IMR-90 (cell line): Measurements from ENCODE around the gene CADM2. TPM values are rescaled to one million over a fixed set of nuclear protein-coding genes. Genes with fewer than 3 reads are reported as not detected.

Experiments
- ATAC-seq: fragments of 200-7000 bp; cut with Tn5 transposase; 2 replicates; pipeline ENCODE4 v1.9.1; 2020; ENCODE audit warnings: low read depth, mild to moderate bottlenecking, moderate library complexity
- BruUV-seq: library from RNA; stranded (reverse); fragments of 400-500 nt; replicated peaks from 2 replicates; lab custom pipeline; 2021; lab: Mats Ljungman, UMichigan
- CTCF ChIA-PET: fragments of 300-600 bp; formaldehyde crosslinking; extraction: SDS; loops from one replicate; lab custom pipeline; 2021; ENCODE audit warnings: antibody characterized with exemption; lab: Yijun Ruan, JAX
- POLR2A ChIA-PET: fragments of 300-600 bp; sonication (Branson Sonifier 250); formaldehyde crosslinking; loops from one replicate; lab custom pipeline; 2022; ENCODE audit warnings: antibody characterized with exemption; ENCODE audit not compliant: unreplicated experiment; lab: Charles Lee
- DNase-seq: peaks from one replicate; pipeline ENCODE4 v3.0.0; 2013
- H2AFZ ChIP-seq: replicated peaks from 2 replicates; pipeline ENCODE3; 2013; ENCODE audit warnings: low read length, mild to moderate bottlenecking; ENCODE audit not compliant: poor library complexity
- H2AK5ac ChIP-seq: 2 replicates; pipeline ENCODE4 v1.6.1; 2013; ENCODE audit warnings: low read depth, low read length, inconsistent platforms
- H2AK9ac ChIP-seq: replicated peaks from 2 replicates; pipeline ENCODE3; 2013; ENCODE audit warnings: mild to moderate bottlenecking, low read depth, low read length, moderate library complexity; ENCODE audit not compliant: poor library complexity
- H2BK120ac ChIP-seq: 2 replicates; pipeline ENCODE4 v1.6.1; 2013; ENCODE audit warnings: low read depth, low read length, inconsistent platforms
- H2BK15ac ChIP-seq: 3 replicates; pipeline ENCODE4 v1.6.1; 2013; ENCODE audit warnings: low read depth, low read length, inconsistent platforms
- H2BK20ac ChIP-seq: 2 replicates; pipeline ENCODE4 v1.6.1; 2013; ENCODE audit warnings: low read depth, mild to moderate bottlenecking, inconsistent platforms, low read length, moderate library complexity
- H2BK5ac ChIP-seq: 2 replicates; pipeline ENCODE4 v1.6.1; 2013; ENCODE audit warnings: mild to moderate bottlenecking, low read depth, low read length, inconsistent platforms; ENCODE audit not compliant: poor library complexity, severe bottlenecking
- H3K14ac ChIP-seq: replicated peaks from 2 replicates; pipeline ENCODE4 v1.6.1; 2013; ENCODE audit warnings: low read depth, low read length, inconsistent platforms
- H3K18ac ChIP-seq: 2 replicates; pipeline ENCODE4 v1.6.1; 2013; ENCODE audit warnings: low read depth, low read length, control low read depth
- H3K23ac ChIP-seq: 2 replicates; pipeline ENCODE4 v1.6.1; 2013; ENCODE audit warnings: low read depth, low read length, inconsistent platforms
- H3K27ac ChIP-seq: 2 replicates; pipeline ENCODE4 v1.5.1; 2013; ENCODE audit warnings: mild to moderate bottlenecking, control low read depth, low read length; ENCODE audit not compliant: insufficient read depth
- H3K27me3 ChIP-seq: 2 replicates; pipeline ENCODE4 v1.6.1; 2013; ENCODE audit warnings: low read length; ENCODE audit not compliant: control insufficient read depth, insufficient read depth
- H3K36me3 ChIP-seq: 2 replicates; pipeline ENCODE4 v1.6.1; 2013; ENCODE audit warnings: low read length, mixed read lengths; ENCODE audit not compliant: control insufficient read depth, insufficient read depth
- H3K4ac ChIP-seq: 2 replicates; pipeline ENCODE4 v1.6.1; 2013; ENCODE audit warnings: low read depth, low read length, inconsistent platforms
- H3K4me1 ChIP-seq: 2 replicates; pipeline ENCODE4 v1.6.1; 2013; ENCODE audit warnings: low read length, mixed read lengths; ENCODE audit not compliant: control insufficient read depth, insufficient read depth
- H3K4me2 ChIP-seq: 2 replicates; pipeline ENCODE4 v1.6.1; 2013; ENCODE audit warnings: low read depth, mild to moderate bottlenecking, control low read depth, low read length, moderate library complexity
- H3K4me3 ChIP-seq: 2 replicates; pipeline ENCODE4 v1.5.1; 2013; ENCODE audit warnings: low read depth, mild to moderate bottlenecking, control low read depth, low read length, moderate library complexity; ENCODE audit not compliant: insufficient read depth
- H3K56ac ChIP-seq: 2 replicates; pipeline ENCODE4 v1.6.1; 2013; ENCODE audit warnings: low read length, inconsistent platforms; ENCODE audit not compliant: insufficient read depth; ENCODE audit errors: extremely low read depth
- H3K79me1 ChIP-seq, 2 experiments: 2 replicates each; pipeline ENCODE4 v1.6.1; 2013; ENCODE audit warnings: low read length in 2 of 2, inconsistent platforms in 1 of 2, low read depth in 1 of 2
- H3K9ac ChIP-seq: 2 replicates; pipeline ENCODE4 v1.6.1; 2013; ENCODE audit warnings: low read depth, low read length, control low read depth
- H3K9me1 ChIP-seq: 2 replicates; pipeline ENCODE4 v1.6.1; 2013; ENCODE audit warnings: low read length, inconsistent platforms; ENCODE audit not compliant: insufficient read depth
- H3K9me3 ChIP-seq: 2 replicates; pipeline ENCODE4 v1.6.1; 2013; ENCODE audit warnings: low read length; ENCODE audit not compliant: control insufficient read depth, insufficient read depth
- H4K20me1 ChIP-seq: 2 replicates; pipeline ENCODE4 v1.6.1; 2013; ENCODE audit warnings: low read length, inconsistent platforms; ENCODE audit not compliant: insufficient read depth
- H4K5ac ChIP-seq: 2 replicates; pipeline ENCODE4 v1.6.1; 2013; ENCODE audit warnings: mild to moderate bottlenecking, low read depth, low read length, control low read depth
- H4K8ac ChIP-seq, 2 experiments: 2 replicates each; pipeline ENCODE4 v1.6.1; 2013; ENCODE audit warnings: low read depth in 2 of 2, low read length in 2 of 2, control low read depth in 1 of 2, inconsistent platforms in 1 of 2
- H4K91ac ChIP-seq: 2 replicates; pipeline ENCODE4 v1.6.1; 2013; ENCODE audit warnings: low read depth, low read length, inconsistent platforms; ENCODE audit not compliant: insufficient read depth
- CEBPB ChIP-seq: IDR thresholded peaks from 2 replicates; pipeline ENCODE4 v1.6.1; 2012; ENCODE audit warnings: low read depth, low read length, improper control_type of control experiment
- CHD1 ChIP-seq: IDR thresholded peaks from 2 replicates; pipeline ENCODE4 v1.6.1; 2012; ENCODE audit warnings: low read depth, low read length, improper control_type of control experiment
- FOS ChIP-seq: fragments of 150-350 bp; IDR thresholded peaks from 2 replicates; pipeline ENCODE4 v1.6.1; 2016; ENCODE audit warnings: low read depth, low read length
- MAFK ChIP-seq: IDR thresholded peaks from 2 replicates; pipeline ENCODE4 v1.6.1; 2012; ENCODE audit warnings: low read depth, low read length, improper control_type of control experiment
- MAZ ChIP-seq: IDR thresholded peaks from 2 replicates; pipeline ENCODE4 v1.6.1; 2012; ENCODE audit warnings: low read depth, mild to moderate bottlenecking, low read length, improper control_type of control experiment, moderate library complexity, borderline replicate concordance
- MXI1 ChIP-seq: IDR thresholded peaks from 2 replicates; pipeline ENCODE4 v1.6.1; 2012; ENCODE audit warnings: low read depth, mild to moderate bottlenecking, low read length, moderate library complexity, borderline replicate concordance
- NFE2L2 ChIP-seq: fragments of 150-350 bp; IDR thresholded peaks from 2 replicates; pipeline ENCODE4 v1.6.1; 2016; ENCODE audit warnings: low read depth, mild to moderate bottlenecking, low read length
- POLR2A ChIP-seq: IDR thresholded peaks from 2 replicates; pipeline ENCODE4 v1.6.1; 2012; ENCODE audit warnings: mild to moderate bottlenecking, low read depth, low read length
- RAD21 ChIP-seq: IDR thresholded peaks from 2 replicates; pipeline ENCODE4 v1.6.1; 2012; ENCODE audit warnings: low read length, improper control_type of control experiment
- RFX5 ChIP-seq: IDR thresholded peaks from 2 replicates; pipeline ENCODE4 v1.8.0; 2012; ENCODE audit warnings: low read depth, mild to moderate bottlenecking, low read length, moderate library complexity
- SMC3 ChIP-seq: fragments of 150-350 bp; IDR thresholded peaks from 2 replicates; pipeline ENCODE4 v1.6.1; 2016; ENCODE audit warnings: low read depth, mild to moderate bottlenecking, antibody characterized with exemption, low read length, moderate library complexity
- WGBS, 2 experiments: methylation state at CpG; one replicate each; pipeline versions ENCODE4 v1.1.5 to v1.1.7; 2013; ENCODE audit warnings: missing lambda C conversion rate in 2 of 2; ENCODE audit not compliant: insufficient read length in 1 of 2; ENCODE audit errors: extremely low coverage in 2 of 2; 5-methylcytosine and 5-hydroxymethylcytosine counted together
- dilution Hi-C: fragments of 300-500 bp; cut with HindIII; formaldehyde crosslinking; loops from one replicate; pipeline ENCODE4 v1.14.3; 2018; ENCODE audit warnings: low sequenced_read_pairs; ENCODE audit not compliant: unreplicated experiment
- in situ Hi-C: fragments of 300-500 bp; cut with MboI; formaldehyde crosslinking; loops from 3 replicates; pipeline ENCODE4 v1.14.3; 2019; ENCODE audit warnings: low sequenced_read_pairs, inconsistent platforms, mixed read lengths
- intact Hi-C: fragments of 100-400 bp; cut with micrococcal nuclease; formaldehyde crosslinking; loops from 2 replicates; pipeline ENCODE4 v1.10.0; 2022
- polyA plus RNA-seq, 3 experiments: library from polyadenylated mRNA; depleted of rRNA; stranded (reverse); fragments of >200 nt; gene quantifications; 2 replicates each; pipeline ENCODE4 v1.2.3, GENCODE V29; 2012; ENCODE audit warnings: low replicate concordance in 1 of 3
- total RNA-seq: library from RNA; depleted of rRNA; stranded (reverse); fragments of >200 nt; gene quantifications from 2 replicates; pipeline ENCODE4 v1.2.3, GENCODE V29; 2012
- TF ChIP-seq, protein P1 (sequence below): fragments of 150-350 bp; IDR thresholded peaks from 2 replicates; pipeline ENCODE4 v1.6.1; 2017; ENCODE audit warnings: mild to moderate bottlenecking, antibody characterized with exemption, low read length, low read depth
- TF ChIP-seq, protein P2 (sequence below): conservative IDR thresholded peaks from 2 replicates; pipeline ENCODE4 v1.5.1; 2012; ENCODE audit warnings: mild to moderate bottlenecking, low read depth, low read length, improper control_type of control experiment
- TF ChIP-seq, protein P3 (sequence below): fragments of 150-350 bp; IDR thresholded peaks from 2 replicates; pipeline ENCODE4 v1.6.1; 2016; ENCODE audit warnings: low read depth, mild to moderate bottlenecking, low read length, moderate library complexity, borderline replicate concordance

CADM2 gene
- total and polyA plus RNA-seq, 2 of the 4 experiments (the other 2 are of a cell fraction) = not detected

DNA sequence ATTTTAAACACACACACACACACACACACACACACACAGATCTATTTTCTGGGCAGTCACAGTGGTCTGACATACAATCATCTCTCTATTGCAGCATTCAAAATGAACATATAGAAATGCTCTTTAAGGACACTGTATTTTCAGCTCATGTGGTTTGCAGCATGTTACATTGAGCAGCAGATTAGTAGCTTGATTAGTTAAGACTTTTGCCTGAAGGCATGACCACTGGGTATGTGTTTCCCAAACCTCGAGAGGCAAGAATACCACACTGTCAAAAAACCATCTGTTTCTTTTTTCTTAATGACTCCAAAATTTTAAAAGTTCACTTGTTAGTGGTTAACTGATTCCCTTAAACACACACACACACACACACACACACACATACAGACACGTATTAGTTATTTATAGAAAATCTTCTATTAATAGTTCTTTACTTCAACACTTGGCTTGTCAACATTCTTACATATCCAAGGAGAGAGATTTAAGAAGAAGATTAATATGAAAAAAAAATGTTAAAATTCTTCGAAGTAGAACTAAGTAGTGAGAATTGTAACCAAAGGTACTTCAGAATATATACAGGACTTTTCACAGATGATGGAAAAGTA lies 518.2 kb downstream of the CADM2 start:
- no peak for TF ChIP-seq MXI1
- TF ChIP-seq CHD1 = no peak
- no peak for TF ChIP-seq RAD21
- TF ChIP-seq FOS = no peak
- TF ChIP-seq RFX5 = no peak
- TF ChIP-seq, protein P1, sequence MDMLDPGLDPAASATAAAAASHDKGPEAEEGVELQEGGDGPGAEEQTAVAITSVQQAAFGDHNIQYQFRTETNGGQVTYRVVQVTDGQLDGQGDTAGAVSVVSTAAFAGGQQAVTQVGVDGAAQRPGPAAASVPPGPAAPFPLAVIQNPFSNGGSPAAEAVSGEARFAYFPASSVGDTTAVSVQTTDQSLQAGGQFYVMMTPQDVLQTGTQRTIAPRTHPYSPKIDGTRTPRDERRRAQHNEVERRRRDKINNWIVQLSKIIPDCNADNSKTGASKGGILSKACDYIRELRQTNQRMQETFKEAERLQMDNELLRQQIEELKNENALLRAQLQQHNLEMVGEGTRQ = no peak
- TF ChIP-seq MAFK = no peak
- no peak for TF ChIP-seq POLR2A
- TF ChIP-seq, protein P2, sequence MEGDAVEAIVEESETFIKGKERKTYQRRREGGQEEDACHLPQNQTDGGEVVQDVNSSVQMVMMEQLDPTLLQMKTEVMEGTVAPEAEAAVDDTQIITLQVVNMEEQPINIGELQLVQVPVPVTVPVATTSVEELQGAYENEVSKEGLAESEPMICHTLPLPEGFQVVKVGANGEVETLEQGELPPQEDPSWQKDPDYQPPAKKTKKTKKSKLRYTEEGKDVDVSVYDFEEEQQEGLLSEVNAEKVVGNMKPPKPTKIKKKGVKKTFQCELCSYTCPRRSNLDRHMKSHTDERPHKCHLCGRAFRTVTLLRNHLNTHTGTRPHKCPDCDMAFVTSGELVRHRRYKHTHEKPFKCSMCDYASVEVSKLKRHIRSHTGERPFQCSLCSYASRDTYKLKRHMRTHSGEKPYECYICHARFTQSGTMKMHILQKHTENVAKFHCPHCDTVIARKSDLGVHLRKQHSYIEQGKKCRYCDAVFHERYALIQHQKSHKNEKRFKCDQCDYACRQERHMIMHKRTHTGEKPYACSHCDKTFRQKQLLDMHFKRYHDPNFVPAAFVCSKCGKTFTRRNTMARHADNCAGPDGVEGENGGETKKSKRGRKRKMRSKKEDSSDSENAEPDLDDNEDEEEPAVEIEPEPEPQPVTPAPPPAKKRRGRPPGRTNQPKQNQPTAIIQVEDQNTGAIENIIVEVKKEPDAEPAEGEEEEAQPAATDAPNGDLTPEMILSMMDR = no peak
- TF ChIP-seq, protein P3, sequence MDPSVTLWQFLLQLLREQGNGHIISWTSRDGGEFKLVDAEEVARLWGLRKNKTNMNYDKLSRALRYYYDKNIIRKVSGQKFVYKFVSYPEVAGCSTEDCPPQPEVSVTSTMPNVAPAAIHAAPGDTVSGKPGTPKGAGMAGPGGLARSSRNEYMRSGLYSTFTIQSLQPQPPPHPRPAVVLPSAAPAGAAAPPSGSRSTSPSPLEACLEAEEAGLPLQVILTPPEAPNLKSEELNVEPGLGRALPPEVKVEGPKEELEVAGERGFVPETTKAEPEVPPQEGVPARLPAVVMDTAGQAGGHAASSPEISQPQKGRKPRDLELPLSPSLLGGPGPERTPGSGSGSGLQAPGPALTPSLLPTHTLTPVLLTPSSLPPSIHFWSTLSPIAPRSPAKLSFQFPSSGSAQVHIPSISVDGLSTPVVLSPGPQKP = no peak
- no peak for TF ChIP-seq CEBPB
- TF ChIP-seq NFE2L2 = no peak
- no peak for TF ChIP-seq SMC3
- no peak for TF ChIP-seq MAZ
- dilution Hi-C loops = no loop called here
- H3K36me3 ChIP-seq = no peaks in the 10 kb centered on the region
- no peaks in the 10 kb centered on the region for H3K27me3 ChIP-seq
- H3K4me3 ChIP-seq = no peak overlapping the region
- no peak overlapping the region for H3K56ac ChIP-seq
- no peak overlapping the region for H2AFZ ChIP-seq
- H2BK15ac ChIP-seq = no peak overlapping the region
- H3K14ac ChIP-seq = no peak overlapping the region
- H3K4me1 ChIP-seq = no peaks in the 10 kb centered on the region
- CTCF ChIA-PET = no interaction called here
- no peaks in the 10 kb centered on the region for H3K79me1 ChIP-seq
- H3K18ac ChIP-seq = no peak overlapping the region
- no CpG with 5 or more reads among the region's 3 CpGs for WGBS, 2 experiments
- no peak overlapping the region for H3K23ac ChIP-seq
- intact Hi-C loops = no loop called here
- in situ Hi-C loops = no loop called here
- H3K9me3 ChIP-seq = no peaks in the 10 kb centered on the region
- no peak overlapping the region for H3K27ac ChIP-seq
- no peak for ATAC-seq
- H4K20me1 ChIP-seq = no peaks in the 10 kb centered on the region
- H2BK20ac ChIP-seq = no peak overlapping the region
- H3K4me2 ChIP-seq = no peak overlapping the region
- H4K91ac ChIP-seq = no peak overlapping the region
- no peak overlapping the region for H2AK9ac ChIP-seq
- H3K9ac ChIP-seq = no peak overlapping the region
- H2AK5ac ChIP-seq = no peak overlapping the region
- H3K9me1 ChIP-seq = no peaks in the 10 kb centered on the region
- BruUV-seq = no TSS peak
- no peak overlapping the region for H4K5ac ChIP-seq
- H2BK5ac ChIP-seq = no peak overlapping the region
- no peak for DNase-seq
- H2BK120ac ChIP-seq = no peak overlapping the region
- POLR2A ChIA-PET = no interaction called here
- H4K8ac ChIP-seq = no peak overlapping the region
- H3K4ac ChIP-seq = no peak overlapping the region
